GM12878 (cell line): ENCODE measurements around the gene ZNF407. TPM values are rescaled to one million over a fixed set of nuclear protein-coding genes. Genes with fewer than 3 reads are reported as not detected.

ENCODE experiments used
- ATAC-seq: fragments of 200-7000 bp; cut with Tn5 transposase; 3 replicates; pipeline ENCODE4 v1.9.1; 2020; ENCODE audit warnings: mild to moderate bottlenecking, moderate library complexity
- BruUV-seq: library from RNA; stranded (reverse); fragments of 400-500 nt; replicated peaks from 2 replicates; lab custom pipeline; 2021; lab: Mats Ljungman, UMichigan
- CTCF ChIA-PET: fragments of 300-600 bp; sonication (Branson Sonifier 250); formaldehyde crosslinking; extraction: SDS; loops from one replicate; lab custom pipeline; 2021; ENCODE audit warnings: inconsistent platforms; lab: Yijun Ruan, JAX
- POLR2A ChIA-PET: fragments of 350-600 bp; formaldehyde crosslinking; extraction: SDS; loops from one replicate; lab custom pipeline; 2021; ENCODE audit warnings: inconsistent platforms; lab: Charles Lee
- RAD21 ChIA-PET: fragments of 300-600 bp; sonication (Branson Sonifier 250); formaldehyde crosslinking; loops from one replicate; lab custom pipeline; 2023; ENCODE audit warnings: antibody characterized with exemption; ENCODE audit not compliant: unreplicated experiment; lab: Charles Lee
- SMC1A ChIA-PET: fragments of 300-600 bp; sonication (Branson Sonifier 250); formaldehyde crosslinking; loops from one replicate; lab custom pipeline; 2023; ENCODE audit not compliant: unreplicated experiment, uncharacterized antibody; lab: Charles Lee
- DNase-seq: peaks from one replicate; pipeline ENCODE4 v3.0.0-alpha.2; 2011; ENCODE audit warnings: low read depth, low spot score
- FAIRE-seq: peaks from 3 replicates; lab custom pipeline; 2011; peaks lifted over from hg19 to GRCh38; lab: Jason Lieb, UNC
- H2AFZ ChIP-seq: 2 replicates; pipeline ENCODE4 v1.6.0; 2011; ENCODE audit warnings: low read depth, low read length, control low read depth; ENCODE audit not compliant: control insufficient read depth
- H3K27ac ChIP-seq: 2 replicates; pipeline ENCODE4 v1.5.1; 2011; ENCODE audit warnings: control low read depth; ENCODE audit not compliant: control insufficient read depth, insufficient read depth
- H3K27me3 ChIP-seq, 2 experiments: replicated peaks in 1 of 2; 2 replicates each; pipeline versions ENCODE4 v1.6.0 to v1.6.1; 2011; ENCODE audit warnings: low read length in 1 of 2; ENCODE audit not compliant: control insufficient read depth in 2 of 2, insufficient read depth in 2 of 2
- H3K36me3 ChIP-seq, 2 experiments: 2 replicates each; pipeline ENCODE4 v1.5.1; 2011; ENCODE audit warnings: low read length in 1 of 2; ENCODE audit not compliant: control insufficient read depth in 2 of 2, insufficient read depth in 2 of 2
- H3K4me1 ChIP-seq: 2 replicates; pipeline ENCODE4 v1.6.1; 2011; ENCODE audit warnings: mild to moderate bottlenecking, low read length, moderate library complexity, mixed read lengths; ENCODE audit not compliant: control insufficient read depth, insufficient read depth
- H3K4me2 ChIP-seq: 2 replicates; pipeline ENCODE4 v1.6.0; 2011; ENCODE audit warnings: control low read depth; ENCODE audit not compliant: control insufficient read depth, insufficient read depth
- H3K4me3 ChIP-seq: fragments of 200-600 bp; sonication (generic); 2 replicates; pipeline ENCODE4 v1.5.1; 2016
- H3K79me2 ChIP-seq: 2 replicates; pipeline ENCODE4 v1.6.0; 2011; ENCODE audit warnings: low read length; ENCODE audit not compliant: control insufficient read depth, insufficient read depth
- H3K9ac ChIP-seq: 2 replicates; pipeline ENCODE4 v1.8.0; 2011; ENCODE audit warnings: low read length, control low read depth, mixed read lengths; ENCODE audit not compliant: control insufficient read depth, insufficient read depth
- H3K9me3 ChIP-seq: replicated peaks from 3 replicates; pipeline ENCODE4 v1.5.1; 2011; ENCODE audit warnings: mild to moderate bottlenecking, low read length; ENCODE audit not compliant: control insufficient read depth, insufficient read depth
- H4K20me1 ChIP-seq: 2 replicates; pipeline ENCODE4 v1.6.0; 2011; ENCODE audit not compliant: control insufficient read depth, insufficient read depth
- BACH1 ChIP-seq: fragments of 450-650 bp; IDR thresholded peaks from 2 replicates; pipeline ENCODE4 v1.6.1; 2017; ENCODE audit warnings: mild to moderate bottlenecking, borderline replicate concordance
- FOS ChIP-seq: IDR thresholded peaks from 3 replicates; pipeline ENCODE4 v1.6.1; 2011; ENCODE audit warnings: borderline replicate concordance; ENCODE audit not compliant: insufficient read length; ENCODE audit errors: extremely low read depth
- JUND ChIP-seq: IDR thresholded peaks from 2 replicates; pipeline ENCODE4 v1.6.1; 2012; ENCODE audit warnings: low read depth, mild to moderate bottlenecking, low read length, improper control_type of control experiment, moderate library complexity
- MXI1 ChIP-seq: fragments of 150-350 bp; IDR thresholded peaks from 2 replicates; pipeline ENCODE4 v1.6.1; 2011; ENCODE audit warnings: low read depth, mild to moderate bottlenecking, inconsistent platforms, low read length, improper control_type of control experiment
- NFYB ChIP-seq: IDR thresholded peaks from 2 replicates; pipeline ENCODE4 v1.6.1; 2011; ENCODE audit warnings: low read depth, mild to moderate bottlenecking, low read length, improper control_type of control experiment, moderate library complexity; ENCODE audit not compliant: insufficient read depth
- NR2C2 ChIP-seq: IDR thresholded peaks from 2 replicates; pipeline ENCODE4 v1.6.1; 2011; ENCODE audit warnings: borderline replicate concordance, low read depth; ENCODE audit not compliant: control insufficient read depth, insufficient read length
- POLR2A ChIP-seq: IDR thresholded peaks from 2 replicates; pipeline ENCODE4 v1.6.1; 2011; ENCODE audit warnings: low read depth, mild to moderate bottlenecking, low read length
- RCOR1 ChIP-seq: conservative IDR thresholded peaks from 2 replicates; pipeline ENCODE4 v1.6.1; 2012; ENCODE audit warnings: low read depth, low read length, improper control_type of control experiment
- SMAD5 ChIP-seq: IDR thresholded peaks from 2 replicates; pipeline ENCODE4 v1.6.1; 2016; ENCODE audit warnings: antibody characterized with exemption, low read depth
- SREBF1 ChIP-seq: IDR thresholded peaks from 2 replicates; pipeline ENCODE4 v1.6.1; 2012; ENCODE audit warnings: mild to moderate bottlenecking, low read length
- WRNIP1 ChIP-seq: IDR thresholded peaks from 2 replicates; pipeline ENCODE4 v1.6.1; 2011; ENCODE audit warnings: low read depth, low read length, improper control_type of control experiment, borderline replicate concordance
- YBX1 ChIP-seq: fragments of 450-650 bp; IDR thresholded peaks from 2 replicates; pipeline ENCODE4 v1.6.1; 2016; ENCODE audit warnings: antibody characterized with exemption
- YY1 ChIP-seq: IDR thresholded peaks from 2 replicates; pipeline ENCODE4 v1.6.1; 2011; ENCODE audit warnings: low read depth, mild to moderate bottlenecking, low read length
- ZBED1 ChIP-seq: IDR thresholded peaks from 2 replicates; pipeline ENCODE4 v1.6.1; 2016; ENCODE audit warnings: borderline replicate concordance
- WGBS: methylation state at CpG from one replicate; pipeline ENCODE4 v1.1.6; 2016; ENCODE audit warnings: low lambda C conversion rate; ENCODE audit not compliant: insufficient replicate concordance, insufficient coverage; ENCODE audit errors: missing lambda C conversion rate; 5-methylcytosine and 5-hydroxymethylcytosine counted together
- in situ Hi-C: fragments of 300-500 bp; cut with MboI; formaldehyde crosslinking; loops from 9 replicates; pipeline ENCODE4 v1.14.3; 2018; ENCODE audit warnings: mixed read lengths
- intact Hi-C: fragments of 100-400 bp; cut with micrococcal nuclease; formaldehyde crosslinking; loops from one replicate; pipeline ENCODE4 v1.14.2; 2022; ENCODE audit not compliant: unreplicated experiment
- polyA plus RNA-seq, 11 experiments: library from polyadenylated mRNA; depleted of rRNA in 4 of 11; unstranded in 6 of 11; stranded (reverse) in 5 of 11; fragments of >200 nt; fragmentation: Nextera tagmentation in 4 of 11; fragmentation: Illumina TruSeq in 1 of 11; extraction: Ambion mirVana in 4 of 11; extraction: Trizol in 1 of 11; gene quantifications; 1 replicate in 1 of 11; 2 replicates in 10 of 11; pipeline versions ENCODE4 v1.2.1 to v1.2.3, GENCODE V29; 2011 to 2016; ENCODE audit warnings: inconsistent platforms in 2 of 11, missing spikeins in 2 of 11, low read depth in 1 of 11
- total RNA-seq, 4 experiments: library from RNA; depleted of rRNA in 3 of 4; stranded (reverse); fragments of >200 nt in 3 of 4; fragmentation: Illumina TruSeq in 1 of 4; extraction: Trizol in 1 of 4; gene quantifications; 2 replicates each; pipeline versions ENCODE4 v1.2.1 to v1.2.3, GENCODE V29; 2013 to 2021

Gene ZNF407
- total and polyA plus RNA-seq, 10 of the 15 experiments (the other 5 are each of a cell fraction or from before 2014, with no cell fraction given), result 0.69 to 11.6 (median 5.3) TPM

DNA sequence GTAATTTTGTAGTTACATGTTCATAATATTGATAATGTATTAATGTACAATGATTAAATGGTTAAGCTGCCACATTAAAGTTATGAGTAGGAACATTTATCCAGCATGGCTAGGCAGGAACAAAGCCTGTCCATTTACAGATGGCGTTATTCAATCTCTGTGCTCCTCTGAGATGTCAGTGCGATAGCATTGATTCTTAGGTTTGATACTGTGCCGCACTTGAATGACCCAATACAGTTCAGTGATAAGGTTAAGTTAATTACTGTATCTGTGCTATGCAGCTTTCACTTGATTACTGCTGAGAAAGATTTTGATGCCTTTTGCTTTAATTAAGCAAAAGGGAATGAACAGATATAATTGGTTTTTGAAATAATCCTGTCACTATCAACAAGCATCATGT, 111.8 kb downstream of the ZNF407 start (continued):
- no peak for TF ChIP-seq FOS

GRCh38 chr18:74714120-74714519, 116.5 kb downstream of the ZNF407 start:
- H4K20me1 ChIP-seq, result no peaks in the 10 kb centered on the region
- no TSS peak for BruUV-seq
- RAD21 ChIA-PET, result no interaction called here
- no peaks in the 10 kb centered on the region for H3K27me3 ChIP-seq
- SMC1A ChIA-PET, result interaction anchor here (0.8 to 1.8 kb wide), 6 partner anchors 8 to 121 kb away, joined by 3 to 5 read pairs (median 3); no protein-coding TSS in a partner anchor
- DNase-seq (no peak), FAIRE-seq (no peak), ATAC-seq (no peak)
- no peak overlapping the region for H2AFZ ChIP-seq
- H3K9ac ChIP-seq, result no peak overlapping the region
- no peak overlapping the region for H3K4me3 ChIP-seq
- CTCF ChIA-PET, result interaction anchor here (0.9 to 1.2 kb wide), 2 partner anchors 9 to 404 kb away, joined by 3 read pairs; no protein-coding TSS in a partner anchor
- H3K79me2 ChIP-seq, result no peaks in the 10 kb centered on the region
- H3K36me3 ChIP-seq, result no peaks in the 10 kb centered on the region
- H3K9me3 ChIP-seq, result no peaks in the 10 kb centered on the region
- TF ChIP-seq YBX1 (no peak), POLR2A (no peak), ZBED1 (no peak), YY1 (no peak), WRNIP1 (no peak), NFYB (no peak)
- whole genome bisulfite sequencing, result 100% methylated on average over 1 of the region's 1 CpG
- H3K4me1 ChIP-seq, result no peaks in the 10 kb centered on the region
- H3K27ac ChIP-seq, result no peak overlapping the region
- intact Hi-C loops (no loop called here), in situ Hi-C loops (no loop called here)
- POLR2A ChIA-PET, result no interaction called here
- H3K4me2 ChIP-seq, result no peak overlapping the region

GRCh38 chr18:74714791-74715190, 117.1 kb downstream of the ZNF407 start:
- H3K27ac ChIP-seq, result no peak overlapping the region
- H3K9ac ChIP-seq, result no peak overlapping the region
- no TSS peak for BruUV-seq
- H4K20me1 ChIP-seq, result no peaks in the 10 kb centered on the region
- DNase-seq (no peak), ATAC-seq (no peak)
- SMC1A ChIA-PET, result interaction anchor here (1.1 kb wide), 1 partner anchor 8 kb away, joined by 4 read pairs; no protein-coding TSS in a partner anchor
- CTCF ChIA-PET, result interaction anchor here (1.2 kb wide), 1 partner anchor 8 kb away, joined by 3 read pairs; no protein-coding TSS in a partner anchor
- 100% methylated on average over 6 of the region's 6 CpGs for WGBS
- in situ Hi-C loops, result no loop called here
- H3K4me1 ChIP-seq, result no peaks in the 10 kb centered on the region
- no peaks in the 10 kb centered on the region for H3K36me3 ChIP-seq
- no peak overlapping the region for H3K4me3 ChIP-seq
- no peaks in the 10 kb centered on the region for H3K27me3 ChIP-seq
- no peak overlapping the region for H3K4me2 ChIP-seq
- TF ChIP-seq MXI1, result no peak
- TF ChIP-seq SREBF1, result no peak
- TF ChIP-seq JUND, result no peak
- no peak for TF ChIP-seq RCOR1
- TF ChIP-seq BACH1, result no peak
- TF ChIP-seq NR2C2, result no peak
- no peak for TF ChIP-seq SMAD5
- TF ChIP-seq, all 136 proteins: peak for 0
- no peak for FAIRE-seq
- no peaks in the 10 kb centered on the region for H3K79me2 ChIP-seq
- ChIA-PET RAD21 (no interaction called here), POLR2A (no interaction called here)
- intact Hi-C loops, result no loop called here
- no peak overlapping the region for H2AFZ ChIP-seq
- H3K9me3 ChIP-seq, result no peaks in the 10 kb centered on the region
